GM21526 (cell line): ENCODE measurements around the gene CCNF.
"Not testable (repeated sequence)": the region's sequence is repeated elsewhere in the genome, so short reads cannot be mapped to it uniquely, and the experiment has no call there.

ENCODE experiments used
- ATAC-seq: cut with Tn5 transposase; IDR thresholded peaks from one replicate; pipeline ENCODE4 v1.9.1; 2021; ENCODE audit warnings: moderate library complexity; ENCODE audit not compliant: unreplicated experiment, low FRiP score

The CCNF gene

GRCh38 chr16:2429034-2429770, at the start of gene CCNF:
CCNF (plus strand) TSS chr16:2429447; CDS start chr16:2429482, 35 bp downstream.
- peak; percentile 73 for ATAC-seq

- no peak for ATAC-seq
These were observed 45.7 kb upstream of the CCNF start for GRCh38 chr16:2383501-2383900.

DNA sequence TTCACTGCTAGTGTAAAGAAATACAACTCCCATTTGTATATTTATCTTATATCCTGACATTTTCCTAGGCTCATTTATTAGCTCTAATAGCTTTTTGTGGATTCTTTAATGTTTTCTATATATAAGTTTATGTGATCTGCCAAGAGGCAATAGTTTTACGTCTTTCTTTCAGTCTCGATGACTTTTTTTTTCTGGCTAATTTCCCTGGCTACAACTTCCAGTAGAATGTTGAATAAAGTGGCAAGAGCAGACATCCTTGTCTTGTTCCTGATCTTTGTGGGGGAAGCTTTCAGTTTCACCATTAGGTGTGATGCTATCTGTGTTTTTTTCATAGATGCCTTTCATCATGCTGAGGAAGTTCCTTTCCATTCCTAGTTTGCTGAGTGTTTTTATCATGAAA, 44.8 kb upstream of the CCNF start:
- no peak for ATAC-seq

DNA sequence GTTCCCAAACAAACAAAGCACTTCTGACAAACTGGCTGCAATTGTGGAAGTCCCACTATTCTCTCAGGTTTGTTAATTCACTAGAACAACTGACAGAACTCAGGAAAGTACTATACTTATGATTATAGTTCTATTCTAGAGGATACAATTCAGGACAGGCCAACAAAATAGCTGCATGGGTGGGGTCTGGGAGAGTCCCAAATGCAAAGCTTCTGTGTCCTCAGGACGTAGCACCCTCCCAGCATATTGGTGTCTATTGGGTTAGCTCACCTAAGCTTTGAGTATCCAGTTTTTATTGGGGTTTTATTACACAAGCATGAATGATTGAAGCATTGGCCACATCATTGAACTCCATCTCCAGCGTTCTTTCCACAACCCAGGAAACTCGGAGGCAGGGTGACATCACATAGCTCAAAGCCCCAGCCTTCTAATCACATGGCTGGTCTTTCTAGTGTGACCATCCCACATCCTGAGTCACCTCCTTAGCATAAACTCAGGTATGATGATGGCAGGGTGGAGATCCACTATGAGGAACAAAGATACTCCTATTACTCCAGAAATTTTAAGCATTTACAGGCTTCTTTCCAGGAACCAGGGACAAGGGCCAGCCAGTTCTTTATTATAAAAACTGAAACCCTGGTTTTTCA, 43.9 kb upstream of the CCNF start:
- ATAC-seq: no peak

DNA sequence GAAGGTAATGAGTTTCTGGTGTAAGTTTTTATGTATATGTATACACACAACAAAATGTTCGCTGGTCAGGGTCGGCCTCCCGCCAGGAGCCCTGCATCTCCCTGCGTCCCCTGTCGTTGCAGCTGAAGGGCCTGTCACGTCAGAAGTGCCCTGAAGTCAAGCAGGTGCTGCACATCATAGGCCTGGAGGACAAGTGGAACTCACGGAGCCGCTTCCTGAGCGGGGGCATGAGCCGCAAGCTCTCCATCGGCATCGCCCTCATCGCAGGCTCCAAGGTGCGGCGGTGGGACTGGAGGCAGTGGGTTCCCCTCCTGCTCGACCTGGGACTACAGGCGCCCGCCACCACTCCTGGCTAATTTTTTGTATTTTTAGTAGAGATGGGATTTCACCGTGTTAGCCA, 43.3 kb upstream of the CCNF start:
- ATAC-seq: not testable (repeated sequence)

GRCh38 chr16:2386990-2387389, 42.3 kb upstream of the CCNF start:
- ATAC-seq: no peak

DNA sequence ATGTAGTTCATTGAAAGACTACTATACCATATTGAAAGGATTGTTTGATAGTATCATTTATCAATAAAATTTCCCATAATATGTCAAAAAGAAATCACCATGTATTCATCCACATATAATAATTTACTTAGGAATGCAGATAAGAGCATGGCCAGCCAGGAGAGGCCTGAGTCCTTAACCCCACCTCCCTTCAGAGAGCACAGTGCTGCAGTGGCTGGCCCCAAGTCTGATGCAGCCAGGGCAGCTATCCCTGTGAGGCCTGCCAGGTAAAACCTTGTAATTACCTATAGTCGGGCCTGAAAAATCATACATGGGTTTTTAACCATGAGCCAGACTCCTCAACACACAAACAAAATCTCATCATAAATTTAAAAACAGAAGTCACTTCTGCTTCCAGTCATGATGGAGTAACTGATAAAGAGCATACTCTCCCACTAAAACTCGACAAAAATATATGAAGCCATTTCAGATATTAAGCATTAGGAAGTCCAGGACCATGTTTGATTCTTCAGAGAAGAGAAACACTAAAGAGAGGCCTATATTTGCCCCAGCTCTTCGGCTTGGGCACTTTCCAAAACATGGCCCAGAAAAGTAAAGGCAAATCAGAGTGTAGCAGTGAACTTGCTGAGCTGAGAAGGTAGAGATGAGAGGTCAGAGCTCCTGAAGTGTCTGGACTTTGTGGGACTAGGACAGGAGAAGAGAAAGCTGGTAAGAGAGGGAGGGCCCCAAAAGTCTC, 40.9 kb upstream of the CCNF start:
- no peak for ATAC-seq

GRCh38 chr16:2388875-2389433, 40.3 kb upstream of the CCNF start:
- ATAC-seq: no peak

GRCh38 chr16:2392025-2392424, 37.2 kb upstream of the CCNF start:
- ATAC-seq: no peak

DNA sequence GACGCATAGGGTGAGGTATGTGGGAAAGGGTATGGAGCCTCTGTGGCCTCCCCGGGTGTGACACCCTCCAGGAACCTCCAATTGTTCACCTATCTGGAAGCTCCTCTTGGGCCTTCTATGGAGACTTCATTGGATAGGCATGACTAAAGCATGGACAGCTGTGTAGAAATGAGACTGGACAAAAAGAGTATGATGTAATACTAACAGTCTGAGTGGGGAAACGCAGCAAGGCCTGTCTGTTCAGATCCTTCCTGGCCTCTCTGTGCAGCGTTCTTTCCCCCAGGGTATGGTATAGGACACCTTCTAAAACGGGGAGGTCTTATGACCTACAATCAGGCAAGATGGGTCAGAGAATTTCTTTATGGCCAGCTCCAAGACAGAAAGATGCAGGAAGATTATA, 30.7 kb upstream of the CCNF start:
- ATAC-seq: no peak

GRCh38 chr16:2404099-2404498, 25.1 kb upstream of the CCNF start:
- no peak for ATAC-seq

DNA sequence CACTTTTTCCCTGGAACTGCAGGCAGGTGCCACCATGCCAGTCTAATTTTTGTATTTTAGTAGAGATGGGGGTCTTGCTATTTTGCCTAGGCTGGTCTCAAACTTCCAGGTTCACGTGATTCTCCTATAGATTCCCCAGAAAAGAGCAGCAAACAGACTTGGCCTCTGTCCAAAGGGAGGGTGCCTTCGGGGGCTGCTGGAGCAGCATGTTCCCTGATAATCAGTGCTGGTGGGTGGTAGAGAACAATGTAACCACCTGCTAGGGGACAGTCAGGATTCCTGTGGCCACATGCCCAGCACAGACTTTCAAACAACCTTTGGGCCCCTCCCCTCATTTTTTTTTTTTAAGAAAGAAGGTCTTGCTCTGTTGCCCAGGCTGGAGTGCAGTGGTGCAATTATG, 14.2 kb upstream of the CCNF start:
- no peak for ATAC-seq

DNA sequence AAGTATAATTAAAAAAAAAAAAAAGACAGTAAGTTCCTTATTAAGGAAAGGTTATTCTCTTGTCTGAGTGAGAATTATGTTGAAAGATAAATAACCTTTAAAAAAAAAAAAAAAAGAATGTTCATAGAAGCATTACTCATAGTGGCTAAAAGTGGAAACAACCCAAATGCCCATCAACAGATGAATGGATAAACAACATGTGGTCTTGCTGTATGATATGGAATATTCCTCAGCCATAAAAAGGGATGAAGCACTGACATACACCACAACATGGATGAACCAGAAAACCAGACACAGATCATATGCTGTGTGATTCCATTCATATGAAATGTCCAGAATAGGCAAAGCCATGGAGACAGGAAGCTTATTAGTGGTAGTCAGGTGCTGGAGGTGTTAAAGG, 9.2 kb upstream of the CCNF start:
- no peak for ATAC-seq

DNA sequence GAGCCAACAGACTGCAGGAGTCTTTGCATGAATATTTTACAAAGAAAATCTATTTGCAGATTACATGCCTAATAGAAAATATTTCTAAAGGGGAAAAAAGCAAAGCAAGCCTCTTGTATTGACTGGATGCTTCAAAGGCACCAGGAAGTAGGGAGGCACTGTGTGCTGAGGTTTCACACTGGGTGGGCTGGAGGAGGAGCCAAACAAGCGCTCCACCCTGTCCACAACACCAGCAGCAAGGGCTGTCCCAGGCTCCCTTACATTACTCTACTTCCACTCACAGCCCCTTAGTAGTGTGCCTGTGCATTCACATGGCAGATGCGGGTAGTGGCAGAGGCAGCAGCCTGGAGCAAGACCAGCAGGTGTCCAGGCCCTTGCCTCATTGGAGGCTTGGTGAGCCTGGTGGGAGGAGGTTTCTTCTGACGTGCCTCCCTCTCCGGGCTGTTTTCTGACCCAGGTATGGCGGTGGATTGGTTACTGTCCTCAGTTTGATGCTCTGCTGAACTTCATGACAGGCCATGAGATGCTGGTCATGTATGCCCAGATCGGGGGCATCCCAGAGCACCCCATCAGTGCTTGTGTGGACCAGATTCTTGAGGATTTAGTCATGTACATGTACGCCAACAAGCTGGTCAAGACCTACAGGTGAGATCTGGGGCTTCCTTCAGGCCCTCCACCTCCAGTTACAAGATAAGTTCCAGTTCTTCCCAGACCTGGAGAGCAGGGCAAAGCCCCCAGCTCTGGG, 7.0 kb upstream of the CCNF start:
- no peak for ATAC-seq

- no peak for ATAC-seq
These were observed 4.9 kb upstream of the CCNF start for GRCh38 chr16:2424061-2425007.

GRCh38 chr16:2425008-2425518, 4.2 kb upstream of the CCNF start:
- ATAC-seq: no peak

DNA sequence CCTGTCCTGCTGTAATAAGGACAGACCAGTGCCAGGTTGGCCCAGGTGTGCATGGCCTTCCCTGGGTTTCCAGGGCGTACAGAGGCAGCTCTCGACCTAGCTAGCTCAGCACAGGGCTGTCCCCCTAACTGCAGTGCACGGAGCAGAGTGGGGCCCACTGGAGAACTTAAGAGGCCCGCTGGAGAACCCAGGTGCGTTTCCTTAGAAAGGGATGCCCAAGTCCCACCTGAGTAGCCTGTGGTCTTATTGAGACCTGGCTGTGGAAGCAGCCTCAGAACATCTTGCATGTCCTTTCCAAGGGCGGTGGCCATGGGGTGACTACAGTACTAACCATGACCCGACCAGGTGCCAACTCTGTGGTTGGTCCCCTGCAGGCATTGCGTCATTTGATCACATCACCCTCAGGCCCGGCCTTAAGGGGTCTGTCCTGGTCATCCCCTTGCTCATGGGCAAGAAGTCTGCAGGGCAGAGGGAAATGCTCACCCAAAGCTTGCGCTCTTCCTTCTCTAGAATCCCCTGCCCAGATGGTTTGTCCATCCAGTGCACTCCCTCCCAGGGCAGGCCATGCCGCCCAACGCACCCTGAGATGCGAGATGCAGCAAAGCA, 3.3 kb upstream of the CCNF start:
- ATAC-seq: no peak

DNA sequence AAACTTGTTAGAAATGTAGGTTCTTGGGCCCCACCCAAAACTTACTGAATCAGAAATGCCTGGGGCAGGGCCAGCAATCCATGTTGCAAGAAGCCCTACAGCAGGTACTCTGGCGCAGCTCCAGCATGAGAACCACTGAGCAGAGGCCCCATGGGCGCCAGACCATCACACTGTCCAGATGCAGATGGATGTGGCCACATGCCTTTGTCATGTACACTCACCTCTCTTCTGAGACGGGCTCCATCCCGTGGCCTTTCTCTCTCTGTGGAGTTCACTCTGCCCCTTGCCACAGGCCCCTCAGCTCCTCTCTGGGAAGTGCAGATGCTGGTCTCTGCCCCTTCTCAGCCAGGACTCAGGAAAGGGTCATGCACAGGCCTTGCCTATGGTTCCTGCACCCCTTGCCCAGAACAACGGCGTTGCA, 2.3 kb upstream of the CCNF start:
- ATAC-seq: no peak

DNA sequence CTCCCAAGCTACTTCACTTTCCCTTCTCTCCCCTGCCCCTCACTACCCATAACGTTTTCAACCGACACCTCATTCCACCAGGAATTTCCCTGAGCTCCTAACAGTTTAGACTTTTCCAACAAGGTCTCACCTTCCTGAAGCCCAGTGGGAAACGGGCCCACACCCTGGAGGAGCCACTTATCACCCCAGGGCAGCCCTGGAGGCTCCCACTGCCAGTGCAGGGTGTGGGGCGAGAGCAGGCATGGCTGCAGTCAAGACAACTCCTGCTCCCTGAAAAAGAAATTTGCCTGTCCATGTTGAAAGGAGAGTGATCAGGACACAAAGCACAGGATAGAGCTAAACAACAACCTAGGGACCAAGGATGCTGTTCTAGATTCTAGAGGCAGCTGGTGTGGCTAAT, 1.7 kb upstream of the CCNF start:
- ATAC-seq: no peak
